GM12878 (cell line): ENCODE measurements around the gene CLSTN2. TPM values are rescaled to one million over a fixed set of nuclear protein-coding genes. Genes with fewer than 3 reads are reported as not detected.

ENCODE experiments used
- ATAC-seq: fragments of 200-7000 bp; cut with Tn5 transposase; 3 replicates; pipeline ENCODE4 v1.9.1; 2020; ENCODE audit warnings: mild to moderate bottlenecking, moderate library complexity
- BruUV-seq: library from RNA; stranded (reverse); fragments of 400-500 nt; replicated peaks from 2 replicates; lab custom pipeline; 2021; lab: Mats Ljungman, UMichigan
- CTCF ChIA-PET: fragments of 300-600 bp; sonication (Branson Sonifier 250); formaldehyde crosslinking; extraction: SDS; loops from one replicate; lab custom pipeline; 2021; ENCODE audit warnings: inconsistent platforms; lab: Yijun Ruan, JAX
- POLR2A ChIA-PET: fragments of 350-600 bp; formaldehyde crosslinking; extraction: SDS; loops from one replicate; lab custom pipeline; 2021; ENCODE audit warnings: inconsistent platforms; lab: Charles Lee
- RAD21 ChIA-PET: fragments of 300-600 bp; sonication (Branson Sonifier 250); formaldehyde crosslinking; loops from one replicate; lab custom pipeline; 2023; ENCODE audit warnings: antibody characterized with exemption; ENCODE audit not compliant: unreplicated experiment; lab: Charles Lee
- SMC1A ChIA-PET: fragments of 300-600 bp; sonication (Branson Sonifier 250); formaldehyde crosslinking; loops from one replicate; lab custom pipeline; 2023; ENCODE audit not compliant: unreplicated experiment, uncharacterized antibody; lab: Charles Lee
- DNase-seq: peaks from one replicate; pipeline ENCODE4 v3.0.0-alpha.2; 2011; ENCODE audit warnings: low read depth, low spot score
- FAIRE-seq: peaks from 3 replicates; lab custom pipeline; 2011; peaks lifted over from hg19 to GRCh38; lab: Jason Lieb, UNC
- H2AFZ ChIP-seq: 2 replicates; pipeline ENCODE4 v1.6.0; 2011; ENCODE audit warnings: low read depth, low read length, control low read depth; ENCODE audit not compliant: control insufficient read depth
- H3K27ac ChIP-seq: 2 replicates; pipeline ENCODE4 v1.5.1; 2011; ENCODE audit warnings: control low read depth; ENCODE audit not compliant: control insufficient read depth, insufficient read depth
- H3K27me3 ChIP-seq, 2 experiments: replicated peaks in 1 of 2; 2 replicates each; pipeline versions ENCODE4 v1.6.0 to v1.6.1; 2011; ENCODE audit warnings: low read length in 1 of 2; ENCODE audit not compliant: control insufficient read depth in 2 of 2, insufficient read depth in 2 of 2
- H3K36me3 ChIP-seq, 2 experiments: 2 replicates each; pipeline ENCODE4 v1.5.1; 2011; ENCODE audit warnings: low read length in 1 of 2; ENCODE audit not compliant: control insufficient read depth in 2 of 2, insufficient read depth in 2 of 2
- H3K4me1 ChIP-seq: 2 replicates; pipeline ENCODE4 v1.6.1; 2011; ENCODE audit warnings: mild to moderate bottlenecking, low read length, moderate library complexity, mixed read lengths; ENCODE audit not compliant: control insufficient read depth, insufficient read depth
- H3K4me2 ChIP-seq: 2 replicates; pipeline ENCODE4 v1.6.0; 2011; ENCODE audit warnings: control low read depth; ENCODE audit not compliant: control insufficient read depth, insufficient read depth
- H3K4me3 ChIP-seq: fragments of 200-600 bp; sonication (generic); 2 replicates; pipeline ENCODE4 v1.5.1; 2016
- H3K79me2 ChIP-seq: 2 replicates; pipeline ENCODE4 v1.6.0; 2011; ENCODE audit warnings: low read length; ENCODE audit not compliant: control insufficient read depth, insufficient read depth
- H3K9ac ChIP-seq: 2 replicates; pipeline ENCODE4 v1.8.0; 2011; ENCODE audit warnings: low read length, control low read depth, mixed read lengths; ENCODE audit not compliant: control insufficient read depth, insufficient read depth
- H3K9me3 ChIP-seq: replicated peaks from 3 replicates; pipeline ENCODE4 v1.5.1; 2011; ENCODE audit warnings: mild to moderate bottlenecking, low read length; ENCODE audit not compliant: control insufficient read depth, insufficient read depth
- H4K20me1 ChIP-seq: 2 replicates; pipeline ENCODE4 v1.6.0; 2011; ENCODE audit not compliant: control insufficient read depth, insufficient read depth
- ATF3 ChIP-seq: IDR thresholded peaks from 2 replicates; pipeline ENCODE4 v1.6.1; 2011; ENCODE audit warnings: low read depth, mild to moderate bottlenecking, low read length, moderate library complexity, borderline replicate concordance; ENCODE audit errors: extremely low read depth
- CBFB ChIP-seq: IDR thresholded peaks from 2 replicates; pipeline ENCODE4 v1.6.1; 2016; ENCODE audit warnings: antibody characterized with exemption, low read depth
- CEBPB ChIP-seq, 2 experiments: fragments of 150-350 bp in 1 of 2; IDR thresholded peaks; 2 replicates each; pipeline ENCODE4 v1.6.1; 2012 to 2014; ENCODE audit warnings: low read depth in 2 of 2, low read length in 2 of 2, borderline replicate concordance in 1 of 2, inconsistent platforms in 1 of 2
- EP300 ChIP-seq, 2 experiments: fragments of 150-350 bp in 1 of 2; IDR thresholded peaks; 2 replicates each; pipeline ENCODE4 v1.6.1; 2011 to 2012; ENCODE audit warnings: low read depth in 2 of 2, low read length in 2 of 2, borderline replicate concordance in 1 of 2, improper control_type of control experiment in 1 of 2, inconsistent platforms in 1 of 2; ENCODE audit not compliant: control insufficient read depth in 1 of 2
- FOXK2 ChIP-seq: fragments of 450-650 bp; IDR thresholded peaks from 2 replicates; pipeline ENCODE4 v1.6.1; 2017; ENCODE audit warnings: mild to moderate bottlenecking, moderate library complexity
- KAT2A ChIP-seq: conservative IDR thresholded peaks from 2 replicates; pipeline ENCODE4 v1.6.1; 2011; ENCODE audit warnings: low read depth, low read length; ENCODE audit not compliant: control insufficient read depth
- KDM1A ChIP-seq: fragments of 200-600 bp; sonication (generic); IDR thresholded peaks from 2 replicates; pipeline ENCODE4 v1.6.1; 2016; ENCODE audit warnings: borderline replicate concordance
- LARP7 ChIP-seq: fragments of 450-650 bp; IDR thresholded peaks from 2 replicates; pipeline ENCODE4 v1.6.1; 2017; ENCODE audit warnings: mild to moderate bottlenecking
- MTA2 ChIP-seq: fragments of 450-650 bp; IDR thresholded peaks from 2 replicates; pipeline ENCODE4 v1.6.1; 2016; ENCODE audit warnings: low read depth, mild to moderate bottlenecking, moderate library complexity
- NFXL1 ChIP-seq: fragments of 450-650 bp; IDR thresholded peaks from 2 replicates; pipeline ENCODE4 v1.6.1; 2017; ENCODE audit warnings: antibody characterized with exemption, mild to moderate bottlenecking, borderline replicate concordance
- PAX5 ChIP-seq: IDR thresholded peaks from 2 replicates; pipeline ENCODE4 v1.6.1; 2011; ENCODE audit warnings: low read depth, low read length, borderline replicate concordance
- RBBP5 ChIP-seq: fragments of 200-600 bp; sonication (generic); conservative IDR thresholded peaks from 2 replicates; pipeline ENCODE4 v1.6.1; 2016
- SIN3A ChIP-seq: IDR thresholded peaks from 2 replicates; pipeline ENCODE4 v1.6.1; 2012; ENCODE audit warnings: low read depth, low read length, improper control_type of control experiment
- STAT3 ChIP-seq: IDR thresholded peaks from 2 replicates; pipeline ENCODE4 v1.6.1; 2011; ENCODE audit warnings: low read depth, low read length, improper control_type of control experiment
- WRNIP1 ChIP-seq: IDR thresholded peaks from 2 replicates; pipeline ENCODE4 v1.6.1; 2011; ENCODE audit warnings: low read depth, low read length, improper control_type of control experiment, borderline replicate concordance
- ZNF217 ChIP-seq: fragments of 450-650 bp; IDR thresholded peaks from 2 replicates; pipeline ENCODE4 v1.6.1; 2017; ENCODE audit warnings: antibody characterized with exemption, mild to moderate bottlenecking
- ZNF592 ChIP-seq: fragments of 450-650 bp; IDR thresholded peaks from 2 replicates; pipeline ENCODE4 v1.6.1; 2017; ENCODE audit warnings: mild to moderate bottlenecking, moderate library complexity
- WGBS: methylation state at CpG from one replicate; pipeline ENCODE4 v1.1.6; 2016; ENCODE audit warnings: low lambda C conversion rate; ENCODE audit not compliant: insufficient replicate concordance, insufficient coverage; ENCODE audit errors: missing lambda C conversion rate; 5-methylcytosine and 5-hydroxymethylcytosine counted together
- in situ Hi-C: fragments of 300-500 bp; cut with MboI; formaldehyde crosslinking; loops from 9 replicates; pipeline ENCODE4 v1.14.3; 2018; ENCODE audit warnings: mixed read lengths
- intact Hi-C: fragments of 100-400 bp; cut with micrococcal nuclease; formaldehyde crosslinking; loops from one replicate; pipeline ENCODE4 v1.14.2; 2022; ENCODE audit not compliant: unreplicated experiment
- polyA plus RNA-seq, 11 experiments: library from polyadenylated mRNA; depleted of rRNA in 4 of 11; unstranded in 6 of 11; stranded (reverse) in 5 of 11; fragments of >200 nt; fragmentation: Nextera tagmentation in 4 of 11; fragmentation: Illumina TruSeq in 1 of 11; extraction: Ambion mirVana in 4 of 11; extraction: Trizol in 1 of 11; gene quantifications; 1 replicate in 1 of 11; 2 replicates in 10 of 11; pipeline versions ENCODE4 v1.2.1 to v1.2.3, GENCODE V29; 2011 to 2016; ENCODE audit warnings: inconsistent platforms in 2 of 11, missing spikeins in 2 of 11, low read depth in 1 of 11
- total RNA-seq, 4 experiments: library from RNA; depleted of rRNA in 3 of 4; stranded (reverse); fragments of >200 nt in 3 of 4; fragmentation: Illumina TruSeq in 1 of 4; extraction: Trizol in 1 of 4; gene quantifications; 2 replicates each; pipeline versions ENCODE4 v1.2.1 to v1.2.3, GENCODE V29; 2013 to 2021

Gene CLSTN2
- total and polyA plus RNA-seq, 10 of the 15 experiments (the other 5 are each of a cell fraction or from before 2014, with no cell fraction given): under 0.01 to 0.10 (median under 0.01) TPM; not detected in 5

GRCh38 chr3:140334132-140334929, 399.3 kb downstream of the CLSTN2 start:
- no peak for FAIRE-seq
- no TSS peak for BruUV-seq

More at GRCh38 chr3:140334132-140334929, 399.3 kb downstream of the CLSTN2 start:
- Histone ChIP-seq H3K4me2 (no peak overlapping the region), H3K36me3 (no peaks in the 10 kb centered on the region), H3K79me2 (no peaks in the 10 kb centered on the region), H2AFZ (no peak overlapping the region), H3K27me3 (peaks cover 3 to 5% of the 10 kb centered on the region in 2 experiments; a peak in 3 of 4 replicates), H4K20me1 (no peaks in the 10 kb centered on the region), H3K27ac (no peak overlapping the region), H3K9me3 (no peaks in the 10 kb centered on the region), H3K9ac (no peak overlapping the region), H3K4me1 (no peaks in the 10 kb centered on the region), H3K4me3 (no peak overlapping the region)
- CTCF ChIA-PET: no interaction called here
- no peak for ATAC-seq
- POLR2A ChIA-PET: no interaction called here
- RAD21 ChIA-PET: no interaction called here
- in situ Hi-C loops: no loop called here
- SMC1A ChIA-PET: no interaction called here
- no peak for TF ChIP-seq STAT3
- TF ChIP-seq FOXK2: no peak
- TF ChIP-seq MTA2: no peak
- TF ChIP-seq RBBP5: no peak
- no peak for TF ChIP-seq LARP7
- TF ChIP-seq SIN3A: no peak
- TF ChIP-seq ATF3: no peak
- no peak for TF ChIP-seq ZNF592
- no peak for TF ChIP-seq EP300 (IDR thresholded peaks at IDR 0.05; ENCODE audit: borderline replicate concordance in 1 of 2, control insufficient read depth in 1 of 2, low read depth in 2 of 2, low read length in 2 of 2)
- no peak for TF ChIP-seq CEBPB (IDR thresholded peaks at IDR 0.05; ENCODE audit: borderline replicate concordance in 1 of 2, low read depth in 2 of 2, low read length in 2 of 2)
- TF ChIP-seq WRNIP1: no peak
- no peak for TF ChIP-seq ZNF217
- TF ChIP-seq PAX5: no peak
- TF ChIP-seq CBFB: no peak
- no peak for TF ChIP-seq NFXL1
- no peak for TF ChIP-seq KAT2A
- no peak for TF ChIP-seq KDM1A
- no peak for DNase-seq
- intact Hi-C loops: no loop called here
- WGBS: 27% methylated on average over 5 of the region's 5 CpGs
